Transverse colon (tissue), 4 donors: ENCODE results near the gene ACTR3.

ENCODE experiments used
- CTCF ChIP-seq, 5 experiments: fragments of 200-600 bp in 3 of 5; fragments of 450-650 bp in 2 of 5; sonication (generic) in 3 of 5; IDR thresholded peaks; 1 replicate in 2 of 5; 2 replicates in 3 of 5; pipeline ENCODE4 v1.5.1; 2016 to 2017; ENCODE audit warnings: antibody characterized with exemption in 5 of 5, inconsistent platforms in 3 of 5, mild to moderate bottlenecking in 2 of 5, moderate library complexity in 1 of 5
- EP300 ChIP-seq: sonication (generic); formaldehyde crosslinking; IDR thresholded peaks from one replicate; pipeline ENCODE4 v1.6.1; 2017; ENCODE audit warnings: antibody characterized with exemption, low read depth
- POLR2A ChIP-seq: fragments of 450-650 bp; IDR thresholded peaks from one replicate; pipeline ENCODE4 v1.6.1; 2016; ENCODE audit warnings: antibody characterized with exemption, mild to moderate bottlenecking, moderate library complexity
- POLR2AphosphoS5 ChIP-seq, 3 donors: sonication (generic); formaldehyde crosslinking; IDR thresholded peaks; one replicate each; pipeline ENCODE4 v1.6.1; 2016; ENCODE audit warnings: antibody characterized with exemption in 3 of 3

GRCh38 chr2:113986762-113987290, 96.9 kb downstream of the ACTR3 start:
- no peak for TF ChIP-seq POLR2A
- TF ChIP-seq CTCF (IDR thresholded peaks at IDR 0.05): no peak
- no peak for TF ChIP-seq POLR2AphosphoS5 (IDR thresholded peaks at IDR 0.05)
- TF ChIP-seq EP300: no peak
